Vagina (tissue), 2 donors: ENCODE measurements around the gene GNG2. TPM values are rescaled to one million over a fixed set of nuclear protein-coding genes. Genes with fewer than 3 reads are reported as not detected.

Source experiments
- DNase-seq, 2 donors: peaks; one replicate each; pipeline ENCODE4 v3.0.0-alpha.2; 2017; ENCODE audit errors: extremely low spot score in 2 of 2
- H3K27ac ChIP-seq: fragments of 200-600 bp; sonication (generic); one replicate; pipeline ENCODE4 v1.5.1; 2019
- H3K27me3 ChIP-seq: fragments of 200-600 bp; sonication (generic); one replicate; pipeline ENCODE4 v1.5.1; 2019
- H3K36me3 ChIP-seq, 2 donors: fragments of 200-600 bp; sonication (generic); one replicate each; pipeline ENCODE4 v1.5.1; 2017 to 2019
- H3K4me1 ChIP-seq: fragments of 200-600 bp; sonication (generic); one replicate; pipeline ENCODE4 v1.5.1; 2019
- H3K4me3 ChIP-seq, 2 donors: fragments of 200-600 bp; sonication (generic); 1 replicate in 1 of 2; 2 replicates in 1 of 2; pipeline ENCODE4 v1.5.1; 2016 to 2019
- H3K9me3 ChIP-seq: fragments of 200-600 bp; sonication (generic); one replicate; pipeline ENCODE4 v1.5.1; 2019
- CTCF ChIP-seq, 3 experiments: fragments of 450-650 bp in 2 of 3; fragments of 200-600 bp in 1 of 3; sonication (generic) in 1 of 3; IDR thresholded peaks; one replicate each; pipeline ENCODE4 v1.5.1; 2017 to 2019; ENCODE audit warnings: antibody characterized with exemption in 3 of 3, mild to moderate bottlenecking in 2 of 3, moderate library complexity in 2 of 3
- POLR2A ChIP-seq, 2 donors: fragments of 450-650 bp; IDR thresholded peaks; one replicate each; pipeline ENCODE4 v1.6.1; 2017; ENCODE audit warnings: antibody characterized with exemption in 2 of 2, mild to moderate bottlenecking in 2 of 2, moderate library complexity in 2 of 2
- POLR2AphosphoS5 ChIP-seq, 2 donors: sonication (generic); formaldehyde crosslinking; IDR thresholded peaks; one replicate each; pipeline ENCODE4 v1.9.0; 2017; ENCODE audit warnings: antibody characterized with exemption in 2 of 2, mild to moderate bottlenecking in 2 of 2, low read depth in 1 of 2; ENCODE audit not compliant: insufficient read depth in 1 of 2
- intact Hi-C: fragments of 100-400 bp; cut with DNase I; formaldehyde crosslinking; loops from one replicate; pipeline ENCODE4 v1.15.1; 2023
- total RNA-seq: library from RNA; depleted of rRNA; stranded (reverse); fragments of >200 nt; gene quantifications from one replicate; pipeline ENCODE4 v1.2.3, GENCODE V29; 2016

The GNG2 gene
- total RNA-seq, 1 donor from 2014 or later = 12.8 TPM

DNA sequence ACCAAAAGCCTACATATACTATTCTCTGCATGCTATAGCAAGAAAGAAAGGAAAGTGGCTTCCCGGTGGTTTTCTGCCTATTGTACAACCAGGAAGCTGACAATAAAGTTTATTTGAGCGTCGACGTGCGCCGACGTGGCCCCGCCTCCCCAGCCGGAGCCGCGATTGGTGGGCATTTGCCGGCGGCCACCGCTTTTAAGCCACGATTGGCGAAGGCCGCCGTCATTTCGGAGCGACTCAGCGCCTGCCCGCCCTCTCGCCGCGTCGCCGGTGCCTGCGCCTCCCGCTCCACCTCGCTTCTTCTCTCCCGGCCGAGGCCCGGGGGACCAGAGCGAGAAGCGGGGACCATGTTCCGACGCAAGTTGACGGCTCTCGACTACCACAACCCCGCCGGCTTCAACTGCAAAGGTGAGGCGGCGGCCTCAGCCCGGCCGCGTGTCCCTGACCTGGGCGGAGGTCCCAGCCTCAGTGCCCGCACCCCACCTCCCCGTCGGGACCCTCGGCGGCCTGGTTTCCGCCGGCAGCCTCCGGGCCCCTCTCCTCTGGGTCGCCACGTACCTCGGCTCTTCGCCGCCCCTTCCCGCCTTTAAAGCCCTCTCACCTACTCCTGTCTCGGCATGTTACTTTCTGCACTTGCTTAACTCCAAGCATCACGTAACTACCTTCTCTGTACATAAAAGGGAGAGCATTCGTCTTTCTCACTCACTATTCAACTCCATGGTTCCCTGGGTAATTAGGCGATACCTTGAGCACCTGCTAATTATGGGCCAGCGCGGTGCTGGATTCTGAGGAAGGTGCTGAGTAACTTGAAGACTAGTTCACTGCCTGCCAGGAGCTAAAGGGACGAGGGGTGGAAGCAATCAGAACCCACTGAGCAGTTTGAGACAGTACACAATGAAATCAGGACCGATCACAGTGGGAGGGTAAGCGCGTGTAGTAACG lies 129.2 kb downstream of the GNG2 start, which contains the start of gene RTRAF:
RTRAF (plus strand) TSS at position 254 of the 942 bp plus-strand sequence; CDS start at position 348, 94 bp downstream.
- Histone ChIP-seq H3K4me3 (peak within 1 kb of the TSS; percentile 82 to 86), H3K9me3 (no peaks in the 10 kb centered on the region), H3K27me3 (no peaks in the 10 kb centered on the region), H3K4me1 (peaks cover 19% of the 10 kb centered on the region), H3K27ac (peak within 1 kb of the TSS; percentile 66), H3K36me3 (peaks cover 0 to 28% of the 10 kb centered on the region in 2 donors)
- no peak for DNase-seq
- TF ChIP-seq POLR2AphosphoS5 (IDR thresholded peaks at IDR 0.05; ENCODE audit: insufficient read depth in 1 of 2, low read depth in 1 of 2) (peak; percentile 94 to 96), POLR2A (IDR thresholded peaks at IDR 0.05) (peak in 1 of 2 donors; percentile 60), CTCF (IDR thresholded peaks at IDR 0.05) (no peak)
- intact Hi-C loops = no loop called here

DNA sequence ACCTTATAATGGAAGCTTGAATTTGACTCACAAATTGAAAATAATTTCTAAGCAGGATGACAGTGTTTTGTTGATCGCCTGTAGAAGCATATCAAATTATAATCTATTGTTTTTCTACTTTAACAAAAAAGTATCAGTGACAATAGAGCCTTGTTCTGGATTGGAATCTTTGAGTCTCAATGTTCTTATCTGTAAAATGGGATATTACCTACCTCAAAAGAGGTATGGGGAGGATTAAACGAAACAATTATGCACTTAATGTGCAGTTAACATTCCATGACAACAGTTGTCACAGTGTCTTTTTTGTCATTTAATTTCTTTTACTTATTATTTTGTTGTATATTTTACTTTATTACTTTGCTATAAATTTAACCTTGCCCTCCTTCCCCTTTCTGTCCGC lies 130.1 kb downstream of the GNG2 start:
- peaks cover 0 to 36% of the 10 kb centered on the region in 2 donors for H3K36me3 ChIP-seq
- no peaks in the 10 kb centered on the region for H3K27me3 ChIP-seq
- intact Hi-C loops = no loop called here
- peak overlapping the region; percentile 82 to 86 for H3K4me3 ChIP-seq
- TF ChIP-seq CTCF (IDR thresholded peaks at IDR 0.05) (no peak), POLR2AphosphoS5 (IDR thresholded peaks at IDR 0.05; ENCODE audit: insufficient read depth in 1 of 2, low read depth in 1 of 2) (no peak), POLR2A (IDR thresholded peaks at IDR 0.05) (no peak)
- peaks cover 19% of the 10 kb centered on the region for H3K4me1 ChIP-seq
- no peaks in the 10 kb centered on the region for H3K9me3 ChIP-seq
- no peak for DNase-seq
- H3K27ac ChIP-seq = no peak overlapping the region

GRCh38 chr14:51993285-51993920 lies 133.0 kb downstream of the GNG2 start:
- H3K4me3 ChIP-seq = no peak overlapping the region
- no peak overlapping the region for H3K27ac ChIP-seq
- TF ChIP-seq POLR2A (IDR thresholded peaks at IDR 0.05) = no peak
- no peak for TF ChIP-seq POLR2AphosphoS5 (IDR thresholded peaks at IDR 0.05; ENCODE audit: insufficient read depth in 1 of 2, low read depth in 1 of 2)
- TF ChIP-seq CTCF (IDR thresholded peaks at IDR 0.05) = no peak
- peaks cover 16% of the 10 kb centered on the region for H3K4me1 ChIP-seq
- H3K27me3 ChIP-seq = no peaks in the 10 kb centered on the region
- no peak for DNase-seq
- H3K9me3 ChIP-seq = no peaks in the 10 kb centered on the region
- intact Hi-C loops = no loop called here
- H3K36me3 ChIP-seq = peaks cover 4 to 36% of the 10 kb centered on the region in 2 donors

GRCh38 chr14:51996148-51996746 lies 135.8 kb downstream of the GNG2 start:
- no peaks in the 10 kb centered on the region for H3K4me1 ChIP-seq
- no peak overlapping the region for H3K27ac ChIP-seq
- TF ChIP-seq POLR2AphosphoS5 (IDR thresholded peaks at IDR 0.05; ENCODE audit: insufficient read depth in 1 of 2, low read depth in 1 of 2) = no peak
- peak in 2 of 3 experiments; percentile 38 to 73 for TF ChIP-seq CTCF (IDR thresholded peaks at IDR 0.05)
- H3K4me3 ChIP-seq = no peak overlapping the region
- H3K36me3 ChIP-seq = peaks cover 4 to 36% of the 10 kb centered on the region in 2 donors
- no peak for DNase-seq
- intact Hi-C loops = loop anchor here (5.0 kb wide), 1 partner anchor 71 kb away; the partner anchor contains the start of gene NID2
- H3K27me3 ChIP-seq = no peaks in the 10 kb centered on the region
- H3K9me3 ChIP-seq = no peaks in the 10 kb centered on the region
